RWPE2 (cell line): ENCODE data around the gene CDC42SE2.

ENCODE experiments used
- ATAC-seq: fragments of 200-7000 bp; cut with Tn5 transposase; 3 replicates; pipeline ENCODE4 v1.9.1; 2021; ENCODE audit warnings: low read depth
- DNase-seq: peaks from one replicate; pipeline ENCODE4 v3.0.0-alpha.2; 2020; ENCODE audit warnings: low spot score
- H3K27ac ChIP-seq: fragments of 450-650 bp; 2 replicates; pipeline ENCODE4 v1.5.1; 2017; ENCODE audit warnings: mild to moderate bottlenecking; ENCODE audit not compliant: poor library complexity, severe bottlenecking
- H3K27me3 ChIP-seq: fragments of 250-450 bp; sonication (Bioruptor Pico); 2 replicates; pipeline ENCODE4 v1.5.1; 2021; ENCODE audit warnings: mild to moderate bottlenecking, moderate library complexity; ENCODE audit not compliant: insufficient read depth, poor library complexity, severe bottlenecking
- H3K36me3 ChIP-seq: fragments of 250-450 bp; sonication (Bioruptor Pico); 2 replicates; pipeline ENCODE4 v1.5.1; 2020; ENCODE audit warnings: low read depth, mild to moderate bottlenecking, moderate library complexity
- H3K4me1 ChIP-seq: fragments of 250-450 bp; sonication (Bioruptor Pico); 2 replicates; pipeline ENCODE4 v1.5.1; 2021; ENCODE audit warnings: mild to moderate bottlenecking, moderate library complexity; ENCODE audit not compliant: insufficient read depth, poor library complexity, severe bottlenecking
- H3K4me3 ChIP-seq: fragments of 250-450 bp; sonication (Bioruptor Pico); 2 replicates; pipeline ENCODE4 v1.5.1; 2021; ENCODE audit warnings: mild to moderate bottlenecking, moderate library complexity; ENCODE audit not compliant: severe bottlenecking
- H3K9me3 ChIP-seq: fragments of 250-450 bp; sonication (Bioruptor Pico); 2 replicates; pipeline ENCODE4 v1.5.1; 2021; ENCODE audit warnings: mild to moderate bottlenecking, moderate library complexity; ENCODE audit not compliant: severe bottlenecking
- CTCF ChIP-seq: fragments of 450-650 bp; IDR thresholded peaks from one replicate; pipeline ENCODE4 v1.5.1; 2017; ENCODE audit warnings: mild to moderate bottlenecking, moderate library complexity; ENCODE audit not compliant: poor library complexity, severe bottlenecking

The CDC42SE2 gene

GRCh38 chr5:131279204-131279603 lies 15.4 kb downstream of the CDC42SE2 start:
- H3K36me3 ChIP-seq, result no peaks in the 10 kb centered on the region
- peak overlapping the region; percentile 85 for H3K27ac ChIP-seq
- H3K4me1 ChIP-seq, result peaks cover 38% of the 10 kb centered on the region
- DNase-seq, result no peak
- ATAC-seq, result no peak
- H3K4me3 ChIP-seq, result no peak overlapping the region
- TF ChIP-seq CTCF, result no peak
- H3K9me3 ChIP-seq, result no peaks in the 10 kb centered on the region
- H3K27me3 ChIP-seq, result no peaks in the 10 kb centered on the region

GRCh38 chr5:131280417-131280816 lies 16.6 kb downstream of the CDC42SE2 start:
- Histone ChIP-seq H3K27ac (peak overlapping the region; percentile 85), H3K4me3 (no peak overlapping the region), H3K27me3 (no peaks in the 10 kb centered on the region), H3K4me1 (peaks cover 38% of the 10 kb centered on the region), H3K9me3 (no peaks in the 10 kb centered on the region), H3K36me3 (no peaks in the 10 kb centered on the region)
- DNase-seq, result no peak
- 0 out of 3 replicates have a peak, but pooled peaks have one; percentile 11 for ATAC-seq
- no peak for TF ChIP-seq CTCF

- no peaks in the 10 kb centered on the region for H3K36me3 ChIP-seq
- peak overlapping the region; percentile 3 for H3K4me3 ChIP-seq
Measured at GRCh38 chr5:131281133-131281867, 17.4 kb downstream of the CDC42SE2 start.

GRCh38 chr5:131281868-131282234 lies 18.0 kb downstream of the CDC42SE2 start:
- Histone ChIP-seq H3K27me3 (no peaks in the 10 kb centered on the region), H3K36me3 (peaks cover 3% of the 10 kb centered on the region; the same call in 1 of the 2 replicates), H3K4me1 (peaks cover 41% of the 10 kb centered on the region), H3K27ac (peak overlapping the region; percentile 85), H3K9me3 (no peaks in the 10 kb centered on the region), H3K4me3 (peak overlapping the region; percentile 3)
- ATAC-seq, result no peak
- DNase-seq, result no peak
- TF ChIP-seq CTCF, result no peak

More at GRCh38 chr5:131281133-131281867, 17.4 kb downstream of the CDC42SE2 start:
- ATAC-seq (peak; percentile 32; the same call in 2 of the 3 replicates), DNase-seq (no peak)
- H3K27me3 ChIP-seq, result no peaks in the 10 kb centered on the region
- no peaks in the 10 kb centered on the region for H3K9me3 ChIP-seq
- H3K27ac ChIP-seq, result peak overlapping the region; percentile 85
- H3K4me1 ChIP-seq, result peaks cover 38% of the 10 kb centered on the region
- no peak for TF ChIP-seq CTCF

- Histone ChIP-seq H3K4me1 (peaks cover 41% of the 10 kb centered on the region), H3K9me3 (no peaks in the 10 kb centered on the region), H3K36me3 (peaks cover 5% of the 10 kb centered on the region; the same call in 1 of the 2 replicates), H3K27me3 (no peaks in the 10 kb centered on the region), H3K4me3 (peak overlapping the region; percentile 3), H3K27ac (peak overlapping the region; percentile 85)
- no peak for TF ChIP-seq CTCF
- peak; percentile 74 for ATAC-seq
- no peak for DNase-seq
Measured at GRCh38 chr5:131282235-131282634, 18.4 kb downstream of the CDC42SE2 start.
